Colonic mucosa (tissue), 4 donors: ENCODE measurements around the gene NDRG4. TPM values are rescaled to one million over a fixed set of nuclear protein-coding genes. Genes with fewer than 3 reads are reported as not detected.

ENCODE experiments used
- DNase-seq: peaks from one replicate; pipeline ENCODE4 v3.0.0-alpha.2; 2020
- H3K27ac ChIP-seq: fragments of 200-600 bp; one replicate; pipeline ENCODE4 v1.8.0; 2021
- H3K27me3 ChIP-seq: fragments of 200-600 bp; one replicate; pipeline ENCODE4 v1.8.0; 2021
- H3K36me3 ChIP-seq: fragments of 200-600 bp; one replicate; pipeline ENCODE4 v1.8.0; 2021
- H3K4me1 ChIP-seq: fragments of 200-600 bp; one replicate; pipeline ENCODE4 v1.8.0; 2021; ENCODE audit warnings: mild to moderate bottlenecking
- H3K4me3 ChIP-seq: fragments of 200-600 bp; one replicate; pipeline ENCODE4 v1.8.0; 2021
- H3K9ac ChIP-seq, 2 donors: one replicate each; pipeline ENCODE4 v1.7.0; 2013; ENCODE audit warnings: control low read depth in 2 of 2, low read depth in 2 of 2, low read length in 2 of 2
- H3K9me3 ChIP-seq: fragments of 200-600 bp; one replicate; pipeline ENCODE4 v1.8.0; 2021
- CTCF ChIP-seq: fragments of 200-600 bp; IDR thresholded peaks from one replicate; pipeline ENCODE4 v1.8.0; 2022; ENCODE audit warnings: antibody characterized with exemption, mild to moderate bottlenecking
- intact Hi-C: fragments of 100-400 bp; cut with DNase I; formaldehyde crosslinking; loops from one replicate; pipeline ENCODE4 v1.14.1; 2022
- total RNA-seq, 2 donors: library from RNA; stranded (reverse); fragmentation: NEBNext Ultra II Directional in 1 of 2; extraction: Animal tissue kit (Norgen Biotek cat#: 25700) in 1 of 2; gene quantifications; one replicate each; pipeline ENCODE4 v1.2.1, GENCODE V29; 2021
- donor health status: healthy.
- donor health status: DM: no; HTN: no; CAD: no.
- donor health status: DM: no; HTN: no; CAD: no.

Gene NDRG4
- total RNA-seq, 2 donors from 2014 or later: 3.0 to 9.8 TPM

- intact Hi-C loops: no loop called here
- H3K4me3 ChIP-seq: no peak overlapping the region
- H3K27me3 ChIP-seq: peaks cover 5% of the 10 kb centered on the region
- H3K4me1 ChIP-seq: peaks cover under 1% of the 10 kb centered on the region
- peak overlapping the region in 1 of 2 donors; percentile 50 for H3K9ac ChIP-seq
- DNase-seq: no peak
- H3K9me3 ChIP-seq: no peaks in the 10 kb centered on the region
- no peak overlapping the region for H3K27ac ChIP-seq
- no peak for TF ChIP-seq CTCF
- no peaks in the 10 kb centered on the region for H3K36me3 ChIP-seq
Measured at GRCh38 chr16:58495521-58496331, 4.2 kb upstream of the NDRG4 start.

GRCh38 chr16:58497468-58497867 lies 2.5 kb upstream of the NDRG4 start:
- Histone ChIP-seq H3K27ac (no peak overlapping the region), H3K9me3 (no peaks in the 10 kb centered on the region), H3K4me3 (no peak overlapping the region), H3K4me1 (peaks cover 12% of the 10 kb centered on the region), H3K9ac (no peak overlapping the region), H3K36me3 (no peaks in the 10 kb centered on the region), H3K27me3 (peaks cover 21% of the 10 kb centered on the region)
- no peak for TF ChIP-seq CTCF
- intact Hi-C loops: no loop called here
- DNase-seq: no peak

- Histone ChIP-seq H3K4me1 (peaks cover 12% of the 10 kb centered on the region), H3K36me3 (no peaks in the 10 kb centered on the region), H3K4me3 (no peak overlapping the region), H3K9me3 (no peaks in the 10 kb centered on the region), H3K27me3 (peaks cover 21% of the 10 kb centered on the region), H3K9ac (no peak overlapping the region), H3K27ac (no peak overlapping the region)
- intact Hi-C loops: no loop called here
- TF ChIP-seq CTCF: no peak
- no peak for DNase-seq
Measured at GRCh38 chr16:58497935-58498334, 2.0 kb upstream of the NDRG4 start.

GRCh38 chr16:58498341-58499091 lies 1.4 kb upstream of the NDRG4 start:
- no peak overlapping the region for H3K9ac ChIP-seq
- peaks cover 12% of the 10 kb centered on the region for H3K4me1 ChIP-seq
- intact Hi-C loops: no loop called here
- no peak for TF ChIP-seq CTCF
- H3K9me3 ChIP-seq: no peaks in the 10 kb centered on the region
- no peak for DNase-seq
- H3K27ac ChIP-seq: no peak overlapping the region
- peaks cover 21% of the 10 kb centered on the region for H3K27me3 ChIP-seq
- no peaks in the 10 kb centered on the region for H3K36me3 ChIP-seq
- H3K4me3 ChIP-seq: no peak overlapping the region

- no peak overlapping the region for H3K4me3 ChIP-seq
- intact Hi-C loops: no loop called here
- peaks cover 12% of the 10 kb centered on the region for H3K4me1 ChIP-seq
- H3K9me3 ChIP-seq: no peaks in the 10 kb centered on the region
- no peak overlapping the region for H3K9ac ChIP-seq
- no peak overlapping the region for H3K27ac ChIP-seq
- no peaks in the 10 kb centered on the region for H3K36me3 ChIP-seq
- DNase-seq: no peak
- H3K27me3 ChIP-seq: peaks cover 21% of the 10 kb centered on the region
- TF ChIP-seq CTCF: no peak
Measured at GRCh38 chr16:58499092-58499511, 841 bp upstream of the NDRG4 start.
